Epithelial cell of proximal tubule (primary cell): ENCODE measurements around the gene DOCK1. TPM values are rescaled to one million over a fixed set of nuclear protein-coding genes. Genes with fewer than 3 reads are reported as not detected.

Experiments used
- DNase-seq: peaks from one replicate; pipeline ENCODE4 v3.0.0-alpha.2; 2011; ENCODE audit warnings: low read depth
- H3K4me3 ChIP-seq: 2 replicates; pipeline ENCODE4 v1.5.1; 2011; ENCODE audit warnings: low read depth, mild to moderate bottlenecking, low read length
- total RNA-seq: library from RNA; depleted of rRNA; stranded (reverse); fragments of >200 nt; gene quantifications from 2 replicates; pipeline ENCODE4 v1.2.3, GENCODE V29; 2015
- TF ChIP-seq, protein P1 (sequence below): conservative IDR thresholded peaks from 2 replicates; pipeline ENCODE4 v1.5.1; 2012; ENCODE audit warnings: low read depth, mild to moderate bottlenecking, low read length

The DOCK1 gene
- total RNA-seq, 1 donor from 2014 or later: 31.9 TPM

GRCh38 chr10:127029061-127029460 is 123.8 kb downstream of the DOCK1 start:
- TF ChIP-seq, protein P1, sequence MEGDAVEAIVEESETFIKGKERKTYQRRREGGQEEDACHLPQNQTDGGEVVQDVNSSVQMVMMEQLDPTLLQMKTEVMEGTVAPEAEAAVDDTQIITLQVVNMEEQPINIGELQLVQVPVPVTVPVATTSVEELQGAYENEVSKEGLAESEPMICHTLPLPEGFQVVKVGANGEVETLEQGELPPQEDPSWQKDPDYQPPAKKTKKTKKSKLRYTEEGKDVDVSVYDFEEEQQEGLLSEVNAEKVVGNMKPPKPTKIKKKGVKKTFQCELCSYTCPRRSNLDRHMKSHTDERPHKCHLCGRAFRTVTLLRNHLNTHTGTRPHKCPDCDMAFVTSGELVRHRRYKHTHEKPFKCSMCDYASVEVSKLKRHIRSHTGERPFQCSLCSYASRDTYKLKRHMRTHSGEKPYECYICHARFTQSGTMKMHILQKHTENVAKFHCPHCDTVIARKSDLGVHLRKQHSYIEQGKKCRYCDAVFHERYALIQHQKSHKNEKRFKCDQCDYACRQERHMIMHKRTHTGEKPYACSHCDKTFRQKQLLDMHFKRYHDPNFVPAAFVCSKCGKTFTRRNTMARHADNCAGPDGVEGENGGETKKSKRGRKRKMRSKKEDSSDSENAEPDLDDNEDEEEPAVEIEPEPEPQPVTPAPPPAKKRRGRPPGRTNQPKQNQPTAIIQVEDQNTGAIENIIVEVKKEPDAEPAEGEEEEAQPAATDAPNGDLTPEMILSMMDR: no peak
- DNase-seq: no peak
- no peak overlapping the region for H3K4me3 ChIP-seq

DNA sequence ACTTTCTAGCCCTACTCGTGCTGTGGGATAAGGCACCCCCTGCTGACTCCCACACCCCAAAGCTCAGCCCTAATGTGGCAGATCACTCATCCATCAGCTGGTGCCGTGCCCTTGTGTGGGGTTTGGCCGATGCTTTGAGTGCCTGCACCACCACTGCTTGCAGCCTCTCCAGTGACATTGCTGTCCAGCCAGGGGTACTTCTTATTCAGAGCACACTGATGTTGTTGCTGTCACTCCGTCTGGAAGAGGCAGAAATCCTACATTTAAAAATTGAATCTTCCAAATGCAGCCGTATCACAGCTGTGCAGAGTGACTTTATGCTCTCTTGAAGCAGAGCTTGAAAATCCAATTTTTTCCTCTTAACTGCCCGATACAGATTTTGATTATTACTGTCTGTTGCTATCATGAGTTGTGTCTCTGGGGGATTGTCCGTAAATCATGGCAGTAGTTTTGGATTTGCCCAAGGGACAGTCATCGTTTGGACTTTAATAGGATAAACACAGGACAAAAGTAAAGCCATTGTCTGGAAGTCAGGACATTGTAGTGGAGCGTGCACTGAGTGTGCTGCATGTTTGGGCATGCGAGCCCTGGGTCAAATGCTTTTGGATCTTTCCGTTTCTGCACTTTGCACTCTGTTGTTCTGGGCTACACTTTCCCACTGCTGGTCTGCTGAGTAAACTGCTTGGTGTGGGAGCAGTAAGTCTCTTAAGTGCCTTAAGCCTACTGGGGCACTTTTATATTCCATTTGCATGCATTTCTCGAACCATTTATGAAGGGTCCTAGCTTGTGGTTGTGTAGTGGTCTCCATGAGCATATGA is 128.2 kb downstream of the DOCK1 start:
- no peak overlapping the region for H3K4me3 ChIP-seq
- no peak for DNase-seq
- TF ChIP-seq, protein P1: no peak

- no peak for DNase-seq
- H3K4me3 ChIP-seq: no peak overlapping the region
- TF ChIP-seq, protein P1: no peak
Observed at GRCh38 chr10:127034034-127034633, 128.9 kb downstream of the DOCK1 start.

GRCh38 chr10:127034790-127035189 is 129.6 kb downstream of the DOCK1 start:
- no peak for DNase-seq
- no peak overlapping the region for H3K4me3 ChIP-seq
- TF ChIP-seq, protein P1: no peak

DNA sequence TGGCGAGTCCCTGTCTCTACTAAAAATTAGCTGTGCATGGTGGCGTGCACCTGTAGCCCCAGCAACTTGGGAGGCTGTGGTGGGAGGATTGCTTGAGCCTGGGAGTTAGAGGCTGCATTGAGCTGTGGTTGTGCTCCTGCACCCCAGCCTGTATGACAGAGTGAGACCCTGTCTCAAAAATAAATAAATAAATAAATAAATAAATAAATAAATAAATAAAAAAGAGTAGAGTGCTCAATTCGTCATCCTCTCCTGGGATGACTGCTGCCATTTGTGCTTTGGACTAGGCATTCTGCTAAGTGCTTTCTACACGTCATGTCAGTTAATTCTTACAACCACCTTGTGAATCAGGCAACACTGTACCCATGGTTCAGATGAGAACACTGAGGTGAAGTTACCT is 130.6 kb downstream of the DOCK1 start:
- TF ChIP-seq, protein P1: no peak
- DNase-seq: no peak
- no peak overlapping the region for H3K4me3 ChIP-seq

- no peak for DNase-seq
- no peak overlapping the region for H3K4me3 ChIP-seq
- TF ChIP-seq, protein P1: no peak
Observed at GRCh38 chr10:127036987-127037386, 131.8 kb downstream of the DOCK1 start.
